NT2/D1 (cell line): ENCODE results near the gene ADAMTS4.

ENCODE experiments used
- SUZ12 ChIP-seq: IDR thresholded peaks from 2 replicates; pipeline ENCODE4 v1.6.1; 2011; ENCODE audit not compliant: insufficient read length, insufficient read depth; ENCODE audit errors: extremely low read depth
- YY1 ChIP-seq: IDR thresholded peaks from 2 replicates; pipeline ENCODE4 v1.6.1; 2011; ENCODE audit not compliant: insufficient read length, insufficient read depth

GRCh38 chr1:161140755-161141400, 58.0 kb downstream of the ADAMTS4 start:
- TF ChIP-seq SUZ12 (no peak), YY1 (no peak)
